Fibroblast of lung (primary cell): ENCODE data around the gene COL25A1. TPM values are rescaled to one million over a fixed set of nuclear protein-coding genes. Genes with fewer than 3 reads are reported as not detected.
A peak's percentile ranks its signal among the peaks of the same experiment; 100 is the strongest.

Experiments used
- DNase-seq, 2 donors: peaks; one replicate each; pipeline versions ENCODE4 v3.0.0 to v3.0.0-alpha.2; 2010; ENCODE audit warnings: low read depth in 2 of 2
- H2AFZ ChIP-seq: 2 replicates; pipeline ENCODE4 v1.5.1; 2012; ENCODE audit warnings: low read length, control low read depth, inconsistent platforms
- H3K27ac ChIP-seq: 2 replicates; pipeline ENCODE4 v1.5.1; 2011; ENCODE audit warnings: low read length, control low read depth; ENCODE audit not compliant: insufficient read depth
- H3K27me3 ChIP-seq: 2 replicates; pipeline ENCODE4 v1.5.1; 2011; ENCODE audit warnings: mild to moderate bottlenecking, low read length; ENCODE audit not compliant: control insufficient read depth, insufficient read depth
- H3K36me3 ChIP-seq: 2 replicates; pipeline ENCODE4 v1.5.1; 2011; ENCODE audit warnings: low read length; ENCODE audit not compliant: control insufficient read depth, insufficient read depth
- H3K4me1 ChIP-seq: 2 replicates; pipeline ENCODE4 v1.5.1; 2011; ENCODE audit warnings: low read length; ENCODE audit not compliant: control insufficient read depth, insufficient read depth; ENCODE audit errors: extremely low read depth
- H3K4me2 ChIP-seq: 2 replicates; pipeline ENCODE4 v1.5.1; 2011; ENCODE audit warnings: low read length, control low read depth; ENCODE audit not compliant: insufficient read depth; ENCODE audit errors: extremely low read depth
- H3K4me3 ChIP-seq, 4 experiments: fragments of 200-600 bp in 1 of 4; sonication (generic) in 1 of 4; replicated peaks in 1 of 4; 2 replicates each; pipeline ENCODE4 v1.5.1; 2011 to 2016; ENCODE audit warnings: low read length in 4 of 4, low read depth in 3 of 4, mild to moderate bottlenecking in 3 of 4, control low read depth in 2 of 4, inconsistent platforms in 1 of 4, mixed read lengths in 1 of 4; ENCODE audit not compliant: insufficient read depth in 1 of 4; ENCODE audit errors: control extremely low read depth in 1 of 4
- H3K79me2 ChIP-seq: 2 replicates; pipeline ENCODE4 v1.5.1; 2012; ENCODE audit warnings: mild to moderate bottlenecking, low read length, inconsistent platforms; ENCODE audit not compliant: control insufficient read depth, insufficient read depth
- H3K9ac ChIP-seq: 2 replicates; pipeline ENCODE4 v1.5.1; 2011; ENCODE audit warnings: mild to moderate bottlenecking, low read length, control low read depth; ENCODE audit not compliant: insufficient read depth
- H3K9me3 ChIP-seq: 2 replicates; pipeline ENCODE4 v1.5.1; 2012; ENCODE audit warnings: low read depth, low read length; ENCODE audit not compliant: control insufficient read depth, insufficient read depth
- H4K20me1 ChIP-seq: 2 replicates; pipeline ENCODE4 v1.5.1; 2011; ENCODE audit warnings: low read length; ENCODE audit not compliant: control insufficient read depth, insufficient read depth; ENCODE audit errors: extremely low read depth
- EZH2 ChIP-seq: IDR thresholded peaks from 2 replicates; pipeline ENCODE4 v1.5.1; 2012; ENCODE audit warnings: low read length, control low read depth, mild to moderate bottlenecking; ENCODE audit errors: missing control alignments
- polyA plus RNA-seq, 2 donors: library from polyadenylated mRNA; depleted of rRNA in 1 of 2; stranded (reverse) in 1 of 2; unstranded in 1 of 2; fragments of >200 nt; gene quantifications; 2 replicates each; pipeline ENCODE4 v1.2.1, GENCODE V29; 2011 to 2012; ENCODE audit warnings: missing spikeins in 1 of 2
- total RNA-seq: library from RNA; depleted of rRNA; stranded (reverse); fragments of >200 nt; gene quantifications from 2 replicates; pipeline ENCODE4 v1.2.1, GENCODE V29; 2014
- TF ChIP-seq, protein P1 (sequence below), 2 donors: IDR thresholded peaks in 1 of 2; conservative IDR thresholded peaks in 1 of 2; 1 replicate in 1 of 2; 2 replicates in 1 of 2; pipeline ENCODE4 v1.5.1; 2011 to 2012; ENCODE audit warnings: low read length in 2 of 2, control low read depth in 1 of 2, inconsistent platforms in 1 of 2, low read depth in 1 of 2, mild to moderate bottlenecking in 1 of 2

COL25A1 gene
- total and polyA plus RNA-seq, 2 donors (not counting 1 experiment from before 2014, with no cell fraction given) = under 0.01 to 0.01 TPM

- no peak for DNase-seq
- no peak overlapping the region for H3K9ac ChIP-seq
Observed at GRCh38 chr4:109233570-109233969, 68.9 kb downstream of the COL25A1 start.

DNA sequence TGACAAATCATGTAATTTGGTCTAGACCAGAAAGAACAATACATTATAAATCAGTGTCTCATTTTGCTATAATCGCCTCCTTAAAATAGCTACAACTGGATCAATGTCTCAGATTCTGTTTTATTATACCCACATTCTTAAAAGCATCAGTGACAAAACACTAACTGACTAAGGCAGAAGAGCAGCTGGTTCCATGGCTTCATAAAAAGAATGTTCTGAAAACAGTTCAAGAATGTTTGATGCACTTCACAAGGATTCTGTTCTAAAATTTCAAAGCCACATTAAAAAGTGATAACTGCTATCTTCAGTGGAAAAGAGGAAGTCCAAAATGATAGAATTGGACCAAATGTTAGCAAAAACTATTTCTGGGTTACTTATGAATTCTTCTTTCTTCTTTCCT, 69.8 kb downstream of the COL25A1 start:
- H3K9ac ChIP-seq = no peak overlapping the region
- peak in 1 of 2 donors; percentile 29 for DNase-seq
- no peaks in the 10 kb centered on the region for H3K27me3 ChIP-seq
- H3K36me3 ChIP-seq = no peaks in the 10 kb centered on the region
- H3K4me2 ChIP-seq = no peak overlapping the region
- no peaks in the 10 kb centered on the region for H3K4me1 ChIP-seq
- no peak for TF ChIP-seq EZH2
- TF ChIP-seq, protein P1, sequence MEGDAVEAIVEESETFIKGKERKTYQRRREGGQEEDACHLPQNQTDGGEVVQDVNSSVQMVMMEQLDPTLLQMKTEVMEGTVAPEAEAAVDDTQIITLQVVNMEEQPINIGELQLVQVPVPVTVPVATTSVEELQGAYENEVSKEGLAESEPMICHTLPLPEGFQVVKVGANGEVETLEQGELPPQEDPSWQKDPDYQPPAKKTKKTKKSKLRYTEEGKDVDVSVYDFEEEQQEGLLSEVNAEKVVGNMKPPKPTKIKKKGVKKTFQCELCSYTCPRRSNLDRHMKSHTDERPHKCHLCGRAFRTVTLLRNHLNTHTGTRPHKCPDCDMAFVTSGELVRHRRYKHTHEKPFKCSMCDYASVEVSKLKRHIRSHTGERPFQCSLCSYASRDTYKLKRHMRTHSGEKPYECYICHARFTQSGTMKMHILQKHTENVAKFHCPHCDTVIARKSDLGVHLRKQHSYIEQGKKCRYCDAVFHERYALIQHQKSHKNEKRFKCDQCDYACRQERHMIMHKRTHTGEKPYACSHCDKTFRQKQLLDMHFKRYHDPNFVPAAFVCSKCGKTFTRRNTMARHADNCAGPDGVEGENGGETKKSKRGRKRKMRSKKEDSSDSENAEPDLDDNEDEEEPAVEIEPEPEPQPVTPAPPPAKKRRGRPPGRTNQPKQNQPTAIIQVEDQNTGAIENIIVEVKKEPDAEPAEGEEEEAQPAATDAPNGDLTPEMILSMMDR (conservative IDR thresholded peaks at IDR 0.05 in 1 of 2, IDR thresholded peaks at IDR 0.05 in 1 of 2; ENCODE audit: low read depth in 1 of 2, low read length in 2 of 2) = no peak
- no peaks in the 10 kb centered on the region for H3K9me3 ChIP-seq
- no peak overlapping the region for H2AFZ ChIP-seq
- H3K4me3 ChIP-seq = no peak overlapping the region
- no peaks in the 10 kb centered on the region for H3K79me2 ChIP-seq
- no peaks in the 10 kb centered on the region for H4K20me1 ChIP-seq
- no peak overlapping the region for H3K27ac ChIP-seq

More at GRCh38 chr4:109233570-109233969, 68.9 kb downstream of the COL25A1 start:
- no peaks in the 10 kb centered on the region for H3K79me2 ChIP-seq
- no peak overlapping the region for H3K27ac ChIP-seq
- no peak overlapping the region for H2AFZ ChIP-seq
- no peaks in the 10 kb centered on the region for H3K27me3 ChIP-seq
- H3K4me3 ChIP-seq = no peak overlapping the region
- no peaks in the 10 kb centered on the region for H4K20me1 ChIP-seq
- H3K4me1 ChIP-seq = no peaks in the 10 kb centered on the region
- H3K4me2 ChIP-seq = no peak overlapping the region
- H3K36me3 ChIP-seq = no peaks in the 10 kb centered on the region
- TF ChIP-seq, protein P1 (conservative IDR thresholded peaks at IDR 0.05 in 1 of 2, IDR thresholded peaks at IDR 0.05 in 1 of 2; ENCODE audit: low read depth in 1 of 2, low read length in 2 of 2) = no peak
- no peak for TF ChIP-seq EZH2
- H3K9me3 ChIP-seq = no peaks in the 10 kb centered on the region

DNA sequence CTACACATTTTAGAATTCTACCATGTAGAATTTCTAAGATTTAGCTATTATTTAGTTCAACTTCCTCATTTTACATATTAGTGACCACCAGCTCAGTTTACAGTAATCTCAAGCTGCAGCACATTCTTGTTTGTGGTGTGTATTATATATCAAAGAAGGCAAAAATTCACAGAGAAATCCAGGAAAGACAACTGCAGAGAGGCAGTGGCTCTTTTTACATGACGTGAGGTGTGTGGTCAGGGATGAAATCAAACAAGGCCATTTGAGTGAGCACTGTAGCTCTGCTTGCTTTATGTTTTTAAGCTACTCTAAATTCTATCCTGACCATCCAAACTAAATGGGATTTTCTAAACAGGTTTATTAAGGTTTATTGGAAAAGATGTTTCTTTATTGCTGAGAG, 71.1 kb downstream of the COL25A1 start:
- no peaks in the 10 kb centered on the region for H3K9me3 ChIP-seq
- H3K4me2 ChIP-seq = no peak overlapping the region
- TF ChIP-seq EZH2 = no peak
- TF ChIP-seq, protein P1 (conservative IDR thresholded peaks at IDR 0.05 in 1 of 2, IDR thresholded peaks at IDR 0.05 in 1 of 2; ENCODE audit: low read depth in 1 of 2, low read length in 2 of 2) = no peak
- no peaks in the 10 kb centered on the region for H3K4me1 ChIP-seq
- no peak overlapping the region for H2AFZ ChIP-seq
- no peak overlapping the region for H3K9ac ChIP-seq
- H3K36me3 ChIP-seq = no peaks in the 10 kb centered on the region
- no peaks in the 10 kb centered on the region for H3K79me2 ChIP-seq
- H4K20me1 ChIP-seq = no peaks in the 10 kb centered on the region
- no peak for DNase-seq
- no peak overlapping the region for H3K4me3 ChIP-seq
- H3K27ac ChIP-seq = no peak overlapping the region
- H3K27me3 ChIP-seq = no peaks in the 10 kb centered on the region
